Measurements from ENCODE around the gene ZNF429. TPM values are rescaled to one million over a fixed set of nuclear protein-coding genes. Genes with fewer than 3 reads are reported as not detected.

Gene ZNF429
- total RNA-seq, 2 experiments from 2014 or later = 8.0 to 9.2 TPM

- Mint-ChIP-seq H3K27ac (no peak overlapping the region), H3K4me3 (no peak overlapping the region), H3K9me3 (no peaks in the 10 kb centered on the region), H3K4me1 (ENCODE audit: low read depth) (no peaks in the 10 kb centered on the region), H3K27me3 (no peaks in the 10 kb centered on the region), H3K36me3 (ENCODE audit: low read depth) (no peaks in the 10 kb centered on the region)
- ChIA-PET POLR2A (interaction anchor here (1.0 kb wide), 1 partner anchor 86 kb away, joined by 4 read pairs; no protein-coding TSS in a partner anchor), CTCF (interaction anchor here (0.6 to 2.1 kb wide), 4 partner anchors 15 to 561 kb away, joined by 3 to 14 read pairs (median 4); partner anchors contain the start of genes ZNF429 and ZNF85)
- intact Hi-C loops (cut with DNase I, micrococcal nuclease) = loop anchor here (2.0 to 5.0 kb wide), 4 partner anchors 215 to 1486 kb away; no protein-coding TSS in a partner anchor
- peak; percentile 76 for ATAC-seq (ENCODE audit: poor library complexity)
- H3K36me3 ChIP-seq (ENCODE audit: insufficient read depth, low read length) = no peaks in the 10 kb centered on the region
- no peaks in the 10 kb centered on the region for H3K4me1 ChIP-seq (ENCODE audit: insufficient read depth, low read length)
- H3K27me3 ChIP-seq (ENCODE audit: control insufficient read depth in 1 of 2, insufficient read depth in 2 of 2, low read length in 2 of 2) = no peaks in the 10 kb centered on the region
- H3K9me3 ChIP-seq (ENCODE audit: control insufficient read depth in 1 of 2, insufficient read depth in 1 of 2, low read length in 2 of 2) = peaks cover 0 to 33% of the 10 kb centered on the region in 2 experiments
- DNase-seq = peak; percentile 31 to 82 (median 48)
- TF ChIP-seq, protein P1, sequence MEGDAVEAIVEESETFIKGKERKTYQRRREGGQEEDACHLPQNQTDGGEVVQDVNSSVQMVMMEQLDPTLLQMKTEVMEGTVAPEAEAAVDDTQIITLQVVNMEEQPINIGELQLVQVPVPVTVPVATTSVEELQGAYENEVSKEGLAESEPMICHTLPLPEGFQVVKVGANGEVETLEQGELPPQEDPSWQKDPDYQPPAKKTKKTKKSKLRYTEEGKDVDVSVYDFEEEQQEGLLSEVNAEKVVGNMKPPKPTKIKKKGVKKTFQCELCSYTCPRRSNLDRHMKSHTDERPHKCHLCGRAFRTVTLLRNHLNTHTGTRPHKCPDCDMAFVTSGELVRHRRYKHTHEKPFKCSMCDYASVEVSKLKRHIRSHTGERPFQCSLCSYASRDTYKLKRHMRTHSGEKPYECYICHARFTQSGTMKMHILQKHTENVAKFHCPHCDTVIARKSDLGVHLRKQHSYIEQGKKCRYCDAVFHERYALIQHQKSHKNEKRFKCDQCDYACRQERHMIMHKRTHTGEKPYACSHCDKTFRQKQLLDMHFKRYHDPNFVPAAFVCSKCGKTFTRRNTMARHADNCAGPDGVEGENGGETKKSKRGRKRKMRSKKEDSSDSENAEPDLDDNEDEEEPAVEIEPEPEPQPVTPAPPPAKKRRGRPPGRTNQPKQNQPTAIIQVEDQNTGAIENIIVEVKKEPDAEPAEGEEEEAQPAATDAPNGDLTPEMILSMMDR (IDR thresholded peaks at IDR 0.05) = peak; percentile 56
- no peak overlapping the region for H3K27ac ChIP-seq (ENCODE audit: low read depth in 1 of 2, low read length in 2 of 2)
- peak overlapping the region; percentile 46 for H3K4me3 ChIP-seq (ENCODE audit: low read length)
These were observed 21.7 kb upstream of the ZNF429 start for GRCh38 chr19:21483589-21484170.

DNA sequence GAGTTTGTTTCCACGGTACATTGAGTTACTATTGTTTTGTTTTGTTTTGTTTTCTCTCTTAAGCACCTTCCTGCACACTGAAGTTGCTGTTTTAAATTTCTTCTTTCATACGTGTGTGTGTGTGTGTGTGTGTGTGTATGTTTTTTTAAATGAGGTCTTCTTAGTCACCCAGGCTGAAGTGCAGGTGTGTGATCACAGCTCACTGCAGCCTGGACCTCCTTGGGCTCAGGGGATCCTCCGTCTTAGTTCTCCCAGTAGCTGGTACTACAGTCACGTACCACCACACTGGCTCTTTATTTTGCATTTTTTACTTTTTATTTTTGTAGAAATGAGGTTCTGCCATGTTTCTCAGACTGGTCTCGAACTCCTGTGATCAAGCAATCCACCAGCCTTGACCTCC is 20.8 kb upstream of the ZNF429 start:
- DNase-seq (no peak), ATAC-seq (ENCODE audit: poor library complexity) (no peak)
- Histone ChIP-seq H3K27me3 (ENCODE audit: control insufficient read depth in 1 of 2, insufficient read depth in 2 of 2, low read length in 2 of 2) (no peaks in the 10 kb centered on the region), H3K27ac (ENCODE audit: low read depth in 1 of 2, low read length in 2 of 2) (no peak overlapping the region), H3K9me3 (ENCODE audit: control insufficient read depth in 1 of 2, insufficient read depth in 1 of 2, low read length in 2 of 2) (peaks cover 0 to 33% of the 10 kb centered on the region in 2 experiments), H3K4me1 (ENCODE audit: insufficient read depth, low read length) (no peaks in the 10 kb centered on the region), H3K36me3 (ENCODE audit: insufficient read depth, low read length) (no peaks in the 10 kb centered on the region), H3K4me3 (ENCODE audit: low read length) (no peak overlapping the region)
- ChIA-PET CTCF (interaction anchor here (2.1 kb wide), 1 partner anchor 21 kb away, joined by 14 read pairs; the partner anchor contains the start of gene ZNF429), POLR2A (no interaction called here)
- TF ChIP-seq, protein P1 (IDR thresholded peaks at IDR 0.05) = no peak
- H3K4me1 Mint-ChIP-seq (ENCODE audit: low read depth) = no peaks in the 10 kb centered on the region
- intact Hi-C loops (cut with DNase I, micrococcal nuclease) = loop anchor here (2.0 to 5.0 kb wide), 3 partner anchors 214 to 1487 kb away; no protein-coding TSS in a partner anchor
- H3K4me3 Mint-ChIP-seq = no peak overlapping the region
- H3K36me3 Mint-ChIP-seq (ENCODE audit: low read depth) = no peaks in the 10 kb centered on the region
- no peaks in the 10 kb centered on the region for H3K9me3 Mint-ChIP-seq
- H3K27ac Mint-ChIP-seq = no peak overlapping the region
- H3K27me3 Mint-ChIP-seq = no peaks in the 10 kb centered on the region

DNA sequence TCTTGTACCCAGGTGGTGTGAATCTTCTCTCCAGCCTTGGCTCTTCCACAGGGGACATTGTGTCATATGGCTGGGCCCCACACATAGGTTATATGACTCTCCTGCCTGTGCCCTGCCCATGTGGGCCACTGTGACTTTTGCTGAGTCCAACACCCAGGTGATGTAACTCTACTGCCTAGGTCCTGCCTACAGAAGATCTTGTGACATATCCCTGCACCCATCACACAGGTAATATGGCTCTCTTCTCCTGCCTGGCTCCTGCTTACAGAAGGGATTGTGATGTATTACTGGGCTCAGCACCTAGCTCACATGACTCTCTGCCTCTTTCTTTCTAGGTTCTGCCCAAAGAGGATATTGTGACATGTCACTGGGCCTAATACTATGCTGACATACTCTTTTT is 19.5 kb upstream of the ZNF429 start:
- no peak overlapping the region for H3K4me3 Mint-ChIP-seq
- no peaks in the 10 kb centered on the region for H3K36me3 Mint-ChIP-seq (ENCODE audit: low read depth)
- no peaks in the 10 kb centered on the region for H3K36me3 ChIP-seq (ENCODE audit: insufficient read depth, low read length)
- intact Hi-C loops (cut with DNase I, micrococcal nuclease) = loop anchor here (2.0 kb wide), 1 partner anchor 213 kb away; no protein-coding TSS in a partner anchor
- H3K27ac ChIP-seq (ENCODE audit: low read depth in 1 of 2, low read length in 2 of 2) = no peak overlapping the region
- H3K9me3 ChIP-seq (ENCODE audit: control insufficient read depth in 1 of 2, insufficient read depth in 1 of 2, low read length in 2 of 2) = peaks cover 0 to 33% of the 10 kb centered on the region in 2 experiments
- ATAC-seq (ENCODE audit: poor library complexity) = no peak
- no peaks in the 10 kb centered on the region for H3K27me3 Mint-ChIP-seq
- TF ChIP-seq, protein P1 (IDR thresholded peaks at IDR 0.05) = no peak
- no peaks in the 10 kb centered on the region for H3K9me3 Mint-ChIP-seq
- POLR2A ChIA-PET = no interaction called here
- no peak overlapping the region for H3K27ac Mint-ChIP-seq
- CTCF ChIA-PET = no interaction called here
- no peaks in the 10 kb centered on the region for H3K4me1 ChIP-seq (ENCODE audit: insufficient read depth, low read length)
- H3K27me3 ChIP-seq (ENCODE audit: control insufficient read depth in 1 of 2, insufficient read depth in 2 of 2, low read length in 2 of 2) = no peaks in the 10 kb centered on the region
- H3K4me1 Mint-ChIP-seq (ENCODE audit: low read depth) = no peaks in the 10 kb centered on the region
- DNase-seq = no peak
- no peak overlapping the region for H3K4me3 ChIP-seq (ENCODE audit: low read length)

Measured in CD4-positive, alpha-beta T cell (primary cell).